Body of pancreas (tissue), 4 donors: ENCODE results near the gene ETS1.

Source experiments
- CTCF ChIP-seq, 7 experiments: fragments of 450-650 bp in 4 of 7; fragments of 200-600 bp in 3 of 7; sonication (generic) in 3 of 7; IDR thresholded peaks; one replicate each; pipeline ENCODE4 v1.5.1; 2016 to 2019; ENCODE audit warnings: antibody characterized with exemption in 7 of 7
- POLR2A ChIP-seq, 3 donors: fragments of 450-650 bp; IDR thresholded peaks; one replicate each; pipeline ENCODE4 v1.6.1; 2016; ENCODE audit warnings: antibody characterized with exemption in 3 of 3, mild to moderate bottlenecking in 2 of 3

- no peak for TF ChIP-seq CTCF (IDR thresholded peaks at IDR 0.05)
- TF ChIP-seq POLR2A (IDR thresholded peaks at IDR 0.05): no peak
Observed at GRCh38 chr11:128476049-128476448, 111.3 kb downstream of the ETS1 start.
